ENCODE measurements around the gene TMC1.
"Not testable (repeated sequence)": the region's sequence is repeated elsewhere in the genome, so short reads cannot be mapped to it uniquely, and the experiment has no call there.

The TMC1 gene

GRCh38 chr9:72779614-72780013, 258.2 kb downstream of the TMC1 start:
- no peak for DNase-seq

GRCh38 chr9:72786948-72787347, 265.5 kb downstream of the TMC1 start:
- DNase-seq: no peak

GRCh38 chr9:72788966-72789735, 267.7 kb downstream of the TMC1 start:
- no peak for DNase-seq

- no peak for DNase-seq
These were observed 268.5 kb downstream of the TMC1 start for GRCh38 chr9:72789885-72790284.

- DNase-seq: no peak
These were observed 269.6 kb downstream of the TMC1 start for GRCh38 chr9:72790989-72791388.

GRCh38 chr9:72791436-72791835, 270.0 kb downstream of the TMC1 start:
- no peak for DNase-seq

GRCh38 chr9:72794946-72795345, 273.5 kb downstream of the TMC1 start:
- DNase-seq: no peak

- no peak for DNase-seq
These were observed 279.1 kb downstream of the TMC1 start for GRCh38 chr9:72800328-72800994.

GRCh38 chr9:72805238-72805637, 283.8 kb downstream of the TMC1 start:
- DNase-seq: no peak

- DNase-seq: not testable (repeated sequence)
These were observed 285.0 kb downstream of the TMC1 start for GRCh38 chr9:72806313-72806809.

GRCh38 chr9:72807765-72808445, 286.5 kb downstream of the TMC1 start:
- DNase-seq: no peak

GRCh38 chr9:72808446-72808768, 287.0 kb downstream of the TMC1 start:
- DNase-seq: no peak

GRCh38 chr9:72809586-72809985, 288.2 kb downstream of the TMC1 start:
- DNase-seq: no peak

GRCh38 chr9:72812559-72813111, 291.2 kb downstream of the TMC1 start:
- DNase-seq: no peak

- no peak for DNase-seq
These were observed 292.1 kb downstream of the TMC1 start for GRCh38 chr9:72813544-72813943.

GRCh38 chr9:72814083-72814597, 292.7 kb downstream of the TMC1 start:
- no peak for DNase-seq

GRCh38 chr9:72816666-72817065, 295.3 kb downstream of the TMC1 start:
- DNase-seq: no peak

GRCh38 chr9:72817413-72817812, 296.0 kb downstream of the TMC1 start:
- no peak for DNase-seq

GRCh38 chr9:72818385-72818784, 297.0 kb downstream of the TMC1 start:
- no peak for DNase-seq

- no peak for DNase-seq
These were observed 302.6 kb downstream of the TMC1 start for GRCh38 chr9:72823971-72824370.

- DNase-seq: no peak
These were observed 305.9 kb downstream of the TMC1 start for GRCh38 chr9:72826996-72827949.
